ENCODE results near the gene NRARP. TPM values are rescaled to one million over a fixed set of nuclear protein-coding genes. Genes with fewer than 3 reads are reported as not detected.

NRARP gene
- total RNA-seq, 4 donors from 2014 or later: 28.5 to 49.2 (median 41.0) TPM

DNA sequence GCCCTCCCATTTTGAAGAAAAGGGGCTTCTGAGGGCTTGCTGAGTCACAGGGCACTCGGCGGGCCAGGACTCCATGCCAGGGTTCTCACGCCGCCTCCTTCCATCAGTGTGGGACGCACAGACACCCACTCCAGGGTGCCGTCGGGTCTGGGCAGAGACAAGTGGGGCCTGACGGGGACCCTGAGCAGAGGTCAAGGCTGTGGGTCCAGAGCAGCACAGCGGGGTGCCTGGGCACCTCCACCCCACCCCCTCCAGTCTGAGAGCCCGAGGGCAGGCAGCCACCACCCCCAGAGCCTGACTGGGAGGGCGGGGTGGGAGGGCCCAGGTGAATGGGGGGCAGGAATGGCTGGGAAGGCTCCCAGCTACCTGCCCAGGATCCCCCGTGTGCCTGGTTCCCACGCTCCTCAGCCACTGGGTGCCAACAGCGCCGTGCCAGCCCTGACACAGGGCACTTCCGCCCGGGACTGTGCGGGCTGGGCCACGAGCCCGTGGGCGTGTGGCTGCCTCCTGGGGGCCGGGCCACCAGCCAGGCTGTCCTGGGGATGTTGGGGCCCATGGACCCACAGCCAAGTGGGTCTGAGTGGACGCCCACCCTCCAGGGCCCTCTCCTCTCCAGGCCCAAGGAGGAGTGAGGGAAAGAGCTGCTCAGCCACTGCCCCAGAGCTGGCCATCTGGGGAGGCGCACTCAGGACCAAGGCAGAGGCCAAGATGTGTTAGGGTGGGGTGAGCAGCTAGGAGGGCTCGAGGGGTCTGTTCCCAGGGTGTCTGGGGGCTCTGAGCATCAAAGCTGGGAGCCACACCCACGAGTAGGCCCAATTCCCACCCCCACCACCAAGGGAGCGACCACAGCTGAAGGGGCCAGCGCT lies 10.1 kb upstream of the NRARP start:
- no peak for DNase-seq (ENCODE audit: low spot score in 2 of 2)
- intact Hi-C loops (cut with DNase I; ENCODE audit: low total_unique reads): no loop called here
- no peak for TF ChIP-seq POLR2A (IDR thresholded peaks at IDR 0.05)
- TF ChIP-seq, protein P1, sequence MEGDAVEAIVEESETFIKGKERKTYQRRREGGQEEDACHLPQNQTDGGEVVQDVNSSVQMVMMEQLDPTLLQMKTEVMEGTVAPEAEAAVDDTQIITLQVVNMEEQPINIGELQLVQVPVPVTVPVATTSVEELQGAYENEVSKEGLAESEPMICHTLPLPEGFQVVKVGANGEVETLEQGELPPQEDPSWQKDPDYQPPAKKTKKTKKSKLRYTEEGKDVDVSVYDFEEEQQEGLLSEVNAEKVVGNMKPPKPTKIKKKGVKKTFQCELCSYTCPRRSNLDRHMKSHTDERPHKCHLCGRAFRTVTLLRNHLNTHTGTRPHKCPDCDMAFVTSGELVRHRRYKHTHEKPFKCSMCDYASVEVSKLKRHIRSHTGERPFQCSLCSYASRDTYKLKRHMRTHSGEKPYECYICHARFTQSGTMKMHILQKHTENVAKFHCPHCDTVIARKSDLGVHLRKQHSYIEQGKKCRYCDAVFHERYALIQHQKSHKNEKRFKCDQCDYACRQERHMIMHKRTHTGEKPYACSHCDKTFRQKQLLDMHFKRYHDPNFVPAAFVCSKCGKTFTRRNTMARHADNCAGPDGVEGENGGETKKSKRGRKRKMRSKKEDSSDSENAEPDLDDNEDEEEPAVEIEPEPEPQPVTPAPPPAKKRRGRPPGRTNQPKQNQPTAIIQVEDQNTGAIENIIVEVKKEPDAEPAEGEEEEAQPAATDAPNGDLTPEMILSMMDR (IDR thresholded peaks at IDR 0.05): no peak
- 42 to 60% methylated on average over 11 to 18 of the region's 28 CpGs for WGBS, 2 donors
- H3K4me3 ChIP-seq (ENCODE audit: low read depth, poor library complexity, severe bottlenecking): no peak overlapping the region

DNA sequence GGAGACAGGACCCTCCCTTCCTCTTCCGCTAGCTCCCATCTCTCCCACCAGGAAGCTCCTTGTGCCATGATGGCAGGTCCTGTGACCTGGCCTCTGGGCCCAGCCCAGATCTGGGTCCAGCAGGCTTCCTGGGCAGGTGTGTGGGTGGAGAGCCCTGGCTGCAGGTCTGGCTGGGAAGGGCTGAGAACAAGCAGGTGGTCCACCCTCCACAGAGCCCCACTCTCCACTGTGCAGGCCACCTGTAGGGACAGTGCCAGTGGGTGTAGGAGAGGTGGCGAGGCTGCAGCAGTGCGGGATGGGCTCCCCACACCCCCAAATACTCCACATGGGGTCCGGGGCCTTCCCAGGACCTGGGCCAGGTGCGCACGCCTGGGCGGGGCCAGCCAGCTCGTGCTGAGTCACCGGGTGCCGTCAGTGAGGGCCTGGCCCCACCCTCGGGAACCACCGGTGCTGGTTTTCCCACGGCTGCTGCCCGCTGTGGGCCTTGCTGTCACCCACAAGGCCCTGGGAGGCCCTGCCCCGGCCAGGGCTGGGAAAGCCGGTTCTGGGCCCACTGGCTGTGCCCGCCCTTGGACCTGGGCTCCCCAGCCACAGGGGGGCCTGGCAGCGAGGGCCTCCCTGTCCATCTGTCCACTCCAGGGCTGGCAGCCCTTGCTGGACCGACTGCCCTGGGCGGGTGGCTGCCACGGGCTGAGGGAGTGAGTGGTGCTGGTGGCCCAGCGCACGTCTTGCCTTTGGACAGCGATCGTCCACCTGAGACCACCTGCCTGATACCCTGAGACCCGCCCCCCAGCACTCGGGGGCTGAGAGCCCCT lies 9.3 kb upstream of the NRARP start:
- no peak for TF ChIP-seq POLR2A (IDR thresholded peaks at IDR 0.05)
- TF ChIP-seq, protein P1 (IDR thresholded peaks at IDR 0.05): no peak
- H3K4me3 ChIP-seq (ENCODE audit: low read depth, poor library complexity, severe bottlenecking): no peak overlapping the region
- DNase-seq (ENCODE audit: low spot score in 2 of 2): peak; percentile 57 to 89
- WGBS, 2 donors: 50 to 65% methylated on average over 6 to 18 of the region's 27 CpGs
- intact Hi-C loops (cut with DNase I; ENCODE audit: low total_unique reads): no loop called here

DNA sequence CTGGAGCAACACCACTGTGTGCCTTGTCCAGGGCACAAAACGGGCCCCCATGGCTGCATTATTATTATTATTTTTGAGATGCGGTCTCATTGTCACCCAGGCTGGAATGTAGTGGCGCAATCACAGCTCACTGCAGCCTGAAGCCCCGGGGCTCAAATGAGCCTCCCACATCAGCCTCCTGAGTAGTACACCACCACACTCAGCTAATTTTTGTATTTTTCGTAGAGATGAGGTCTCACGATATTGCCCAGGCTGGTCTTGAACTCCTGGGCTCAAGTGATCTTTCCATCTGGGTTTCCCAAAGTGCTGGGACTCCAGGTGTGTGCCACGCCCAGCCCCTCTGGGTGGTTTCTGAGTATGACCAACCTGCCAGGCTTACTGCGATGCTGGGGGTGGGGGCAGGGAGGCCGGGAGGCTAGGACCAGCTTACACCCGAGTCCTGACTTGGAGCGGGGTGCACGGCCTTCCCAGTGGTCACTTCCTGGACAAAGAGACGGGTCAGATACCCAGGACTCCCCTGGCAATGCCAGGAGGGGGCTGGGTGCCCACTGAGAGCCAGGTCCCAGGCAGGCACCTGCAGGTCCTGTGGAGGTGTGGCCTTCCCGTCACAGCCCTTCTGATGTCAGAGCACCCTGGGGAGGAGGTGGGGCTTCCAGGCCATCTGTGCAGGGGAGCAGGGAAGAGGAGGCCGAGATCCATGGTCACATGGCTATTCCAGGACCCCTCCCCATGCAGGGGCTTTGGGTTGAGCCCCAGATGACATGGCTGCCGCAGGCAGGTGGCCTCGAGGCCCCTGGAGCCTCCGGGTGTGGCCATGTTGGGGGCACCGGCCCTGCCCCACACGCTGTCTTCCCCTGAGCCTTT lies 8.3 kb upstream of the NRARP start:
- peak in 1 of 2 donors; percentile 88 for DNase-seq (ENCODE audit: low spot score in 2 of 2)
- no peak overlapping the region for H3K4me3 ChIP-seq (ENCODE audit: low read depth, poor library complexity, severe bottlenecking)
- 59 to 63% methylated on average over 17 to 19 of the region's 20 CpGs for WGBS, 2 donors
- TF ChIP-seq, protein P1 (IDR thresholded peaks at IDR 0.05): no peak
- TF ChIP-seq POLR2A (IDR thresholded peaks at IDR 0.05): no peak
- intact Hi-C loops (cut with DNase I; ENCODE audit: low total_unique reads): no loop called here

DNA sequence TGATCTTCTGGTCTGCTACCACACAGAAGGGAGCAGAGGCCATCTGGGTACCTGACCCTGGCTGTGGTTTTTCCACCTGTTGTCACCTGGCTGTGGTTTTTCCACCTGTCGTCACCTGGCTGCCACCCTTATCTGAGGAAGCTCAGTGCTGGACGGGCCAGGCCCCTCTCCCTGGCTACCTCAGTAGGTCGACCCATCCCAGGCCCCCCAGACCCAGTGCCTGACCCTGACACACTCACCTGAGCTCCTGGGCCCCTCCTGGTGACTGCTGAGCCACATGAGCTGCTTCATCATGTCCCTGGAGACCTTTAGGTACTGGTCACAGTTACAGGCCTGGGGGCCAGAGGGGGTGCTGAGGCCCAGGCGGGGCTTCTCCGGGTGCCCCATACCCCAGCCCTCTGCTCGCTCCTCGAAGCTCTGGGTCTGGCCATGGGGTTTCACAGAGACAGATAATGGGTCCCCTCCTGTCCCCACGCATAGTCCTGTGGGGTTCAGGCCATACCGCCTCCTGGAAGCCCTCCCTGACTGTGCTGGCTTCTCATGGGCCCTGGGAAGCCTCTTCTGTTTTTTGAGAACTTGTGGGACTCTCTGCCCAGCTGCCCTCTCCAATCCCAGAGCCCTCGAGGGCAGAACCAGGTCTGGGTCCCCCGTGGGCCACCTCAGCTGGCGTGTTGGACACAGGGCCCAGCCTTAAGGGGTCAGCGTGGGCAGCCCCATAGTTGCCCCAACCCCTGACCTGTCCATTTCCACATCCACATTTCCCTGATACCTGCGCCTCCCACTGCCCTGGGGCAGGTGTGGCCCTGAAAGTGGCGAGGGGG lies 7.5 kb upstream of the NRARP start:
- TF ChIP-seq, protein P1 (IDR thresholded peaks at IDR 0.05): no peak
- TF ChIP-seq POLR2A (IDR thresholded peaks at IDR 0.05): no peak
- intact Hi-C loops (cut with DNase I; ENCODE audit: low total_unique reads): no loop called here
- no peak for DNase-seq (ENCODE audit: low spot score in 2 of 2)
- no peak overlapping the region for H3K4me3 ChIP-seq (ENCODE audit: low read depth, poor library complexity, severe bottlenecking)
- WGBS, 2 donors: 89 to 90% methylated on average over 13 to 15 of the region's 15 CpGs
